Cardiac muscle cell (in vitro differentiated cells and primary cell): ENCODE results near the gene OR5AK2. TPM values are rescaled to one million over a fixed set of nuclear protein-coding genes. Genes with fewer than 3 reads are reported as not detected.
"Not testable (repeated sequence)": the region's sequence is repeated elsewhere in the genome, so short reads cannot be mapped to it uniquely, and the experiment has no call there.

ENCODE experiments used
- DNase-seq, 2 donors: peaks; one replicate each; pipeline versions ENCODE4 v3.0.0 to v3.0.0-alpha.2; 2010 to 2017; ENCODE audit warnings: low read depth in 1 of 2, low spot score in 1 of 2
- H3K27ac ChIP-seq: fragments of 200-600 bp; sonication (generic); 2 replicates; pipeline ENCODE4 v1.5.1; 2016
- H3K27me3 ChIP-seq: fragments of 200-600 bp; sonication (generic); 2 replicates; pipeline ENCODE4 v1.6.0; 2016; ENCODE audit warnings: control low read depth
- H3K36me3 ChIP-seq: fragments of 200-600 bp; sonication (generic); 2 replicates; pipeline ENCODE4 v1.5.1; 2016; ENCODE audit warnings: control low read depth
- H3K4me1 ChIP-seq: fragments of 200-600 bp; sonication (generic); 2 replicates; pipeline ENCODE4 v1.8.1; 2017; ENCODE audit warnings: low read depth, mild to moderate bottlenecking, mixed run types
- H3K4me3 ChIP-seq: fragments of 200-600 bp; sonication (generic); 2 replicates; pipeline ENCODE4 v1.5.1; 2016; ENCODE audit warnings: mild to moderate bottlenecking
- H3K9me3 ChIP-seq: fragments of 200-600 bp; sonication (generic); 2 replicates; pipeline ENCODE4 v1.5.1; 2017; ENCODE audit warnings: low read depth, mild to moderate bottlenecking, control low read depth
- CTCF ChIP-seq: IDR thresholded peaks from 2 replicates; pipeline ENCODE4 v1.5.1; 2012; ENCODE audit warnings: low read depth, mild to moderate bottlenecking, low read length
- polyA plus RNA-seq: library from polyadenylated mRNA; unstranded; fragments of >200 nt; fragmentation: Nextera tagmentation; extraction: Ambion mirVana; gene quantifications from 2 replicates; pipeline ENCODE4 v1.2.1, GENCODE V29; 2016
- total RNA-seq: library from RNA; depleted of rRNA; stranded (reverse); fragments of >200 nt; gene quantifications from 2 replicates; pipeline ENCODE4 v1.2.3, GENCODE V29; 2016

Gene OR5AK2
- total RNA-seq (not detected in 2 replicates), polyA plus RNA-seq (not detected in 2 replicates)

GRCh38 chr11:56988614-56989013 lies at the start of gene OR5AK2:
OR5AK2 (plus strand) TSS chr11:56988914; CDS start chr11:56988914, 0 bp downstream.
- TF ChIP-seq CTCF: no peak
- no peak within 1 kb of the TSS for H3K4me3 ChIP-seq

GRCh38 chr11:56945526-56945925 lies 43.2 kb upstream of the OR5AK2 start:
- not testable (repeated sequence) for H3K36me3 ChIP-seq, H3K4me1 ChIP-seq, DNase-seq, H3K27me3 ChIP-seq, H3K4me3 ChIP-seq, H3K27ac ChIP-seq, H3K9me3 ChIP-seq

More at GRCh38 chr11:56988614-56989013, at the start of gene OR5AK2:
- Histone ChIP-seq H3K4me1 (no peaks in the 10 kb centered on the region), H3K27ac (no peak within 1 kb of the TSS), H3K36me3 (no peaks in the 10 kb centered on the region), H3K27me3 (no peaks in the 10 kb centered on the region), H3K9me3 (no peaks in the 10 kb centered on the region)
- DNase-seq: no peak

DNA sequence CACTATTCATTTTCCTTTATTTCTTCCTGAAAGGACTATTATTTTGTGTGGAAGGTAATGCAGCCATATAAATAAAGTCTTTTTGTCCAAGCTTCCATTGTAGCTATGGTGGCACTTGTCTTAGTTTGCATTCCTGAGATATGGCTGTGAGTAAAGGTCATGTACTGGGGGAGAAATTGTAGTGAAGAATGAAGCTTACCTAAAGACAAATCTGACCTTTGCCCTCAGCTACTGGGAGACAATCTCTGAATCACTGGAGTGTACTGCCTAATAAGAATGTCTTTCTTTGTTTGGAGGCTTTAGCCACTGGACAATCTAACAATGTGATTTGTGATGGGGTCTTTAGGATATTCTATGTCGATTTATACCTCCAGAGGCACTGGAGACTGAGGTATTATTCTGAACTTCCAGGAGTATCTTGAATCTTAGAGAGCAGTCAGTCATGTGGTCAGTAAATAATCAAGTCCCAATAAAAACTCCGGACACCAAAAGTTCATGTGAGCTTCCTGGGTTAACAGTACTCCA lies 39.7 kb upstream of the OR5AK2 start:
- Histone ChIP-seq H3K4me3 (no peak overlapping the region), H3K27me3 (no peaks in the 10 kb centered on the region)
- no peak for TF ChIP-seq CTCF

DNA sequence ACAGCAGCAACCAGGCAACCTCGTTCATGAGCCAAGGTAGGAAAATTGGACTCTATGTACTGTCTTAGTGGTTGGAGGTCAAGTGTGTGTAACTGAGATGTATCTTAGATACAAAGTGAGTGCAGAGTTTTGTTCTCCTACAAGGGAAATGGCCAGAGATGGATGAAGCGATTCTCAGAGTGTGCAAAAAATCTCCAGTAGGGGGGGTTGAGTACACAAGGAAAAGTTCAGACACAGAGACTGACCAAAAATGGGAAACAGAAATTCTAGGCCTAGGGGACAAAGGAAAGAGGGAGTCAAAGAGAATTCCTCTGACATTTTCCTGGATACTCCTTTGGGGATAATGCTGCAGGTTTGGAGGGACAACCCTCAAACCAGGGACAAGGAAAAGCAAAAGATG lies 38.2 kb upstream of the OR5AK2 start:
- H3K9me3 ChIP-seq: no peaks in the 10 kb centered on the region

More for the DNA sequence above, 39.7 kb upstream of the OR5AK2 start:
- H3K36me3 ChIP-seq: no peaks in the 10 kb centered on the region
- no peak for DNase-seq
- H3K4me1 ChIP-seq: no peaks in the 10 kb centered on the region
- H3K27ac ChIP-seq: no peak overlapping the region
- no peaks in the 10 kb centered on the region for H3K9me3 ChIP-seq

DNA sequence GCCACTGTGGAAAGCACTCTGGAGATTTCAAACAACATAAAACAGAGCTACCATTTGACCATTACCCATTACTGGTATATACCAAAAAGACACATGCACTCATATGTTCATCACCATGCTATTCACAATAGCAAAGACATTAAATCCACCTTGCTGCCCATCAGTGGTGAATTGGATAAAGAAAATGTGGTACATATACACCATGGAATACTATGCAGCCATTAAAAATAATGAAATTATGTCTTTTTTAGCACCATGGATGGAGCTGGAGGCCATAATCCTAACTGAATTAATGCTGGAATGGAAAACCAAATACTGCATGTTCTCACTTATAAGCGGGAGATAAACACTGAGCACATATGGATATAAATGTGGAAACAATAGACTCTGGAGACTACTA lies 34.8 kb upstream of the OR5AK2 start:
- H3K27ac ChIP-seq, H3K27me3 ChIP-seq, H3K36me3 ChIP-seq, H3K4me3 ChIP-seq, H3K9me3 ChIP-seq, H3K4me1 ChIP-seq, DNase-seq: not testable (repeated sequence)

More for the DNA sequence above, 38.2 kb upstream of the OR5AK2 start:
- H3K4me1 ChIP-seq: no peaks in the 10 kb centered on the region
- H3K27me3 ChIP-seq: no peaks in the 10 kb centered on the region
- no peak overlapping the region for H3K27ac ChIP-seq
- DNase-seq: no peak
- no peak overlapping the region for H3K4me3 ChIP-seq
- H3K36me3 ChIP-seq: no peaks in the 10 kb centered on the region
- no peak for TF ChIP-seq CTCF

- no peaks in the 10 kb centered on the region for H3K4me1 ChIP-seq
- no peak for DNase-seq
- no peak overlapping the region for H3K4me3 ChIP-seq
Observed at GRCh38 chr11:56961609-56962008, 27.1 kb upstream of the OR5AK2 start.

More at GRCh38 chr11:56961609-56962008, 27.1 kb upstream of the OR5AK2 start:
- H3K27ac ChIP-seq: no peak overlapping the region
- no peak for TF ChIP-seq CTCF
- no peaks in the 10 kb centered on the region for H3K36me3 ChIP-seq
- no peaks in the 10 kb centered on the region for H3K9me3 ChIP-seq
- no peaks in the 10 kb centered on the region for H3K27me3 ChIP-seq
